IMR-90 (cell line): ENCODE measurements around the gene HLA-DOB. TPM values are rescaled to one million over a fixed set of nuclear protein-coding genes. Genes with fewer than 3 reads are reported as not detected.

Experiments
- ATAC-seq: fragments of 200-7000 bp; cut with Tn5 transposase; 2 replicates; pipeline ENCODE4 v1.9.1; 2020; ENCODE audit warnings: low read depth, mild to moderate bottlenecking, moderate library complexity
- BruUV-seq: library from RNA; stranded (reverse); fragments of 400-500 nt; replicated peaks from 2 replicates; lab custom pipeline; 2021; lab: Mats Ljungman, UMichigan
- CTCF ChIA-PET: fragments of 300-600 bp; formaldehyde crosslinking; extraction: SDS; loops from one replicate; lab custom pipeline; 2021; ENCODE audit warnings: antibody characterized with exemption; lab: Yijun Ruan, JAX
- POLR2A ChIA-PET: fragments of 300-600 bp; sonication (Branson Sonifier 250); formaldehyde crosslinking; loops from one replicate; lab custom pipeline; 2022; ENCODE audit warnings: antibody characterized with exemption; ENCODE audit not compliant: unreplicated experiment; lab: Charles Lee
- DNase-seq: peaks from one replicate; pipeline ENCODE4 v3.0.0; 2013
- H2AFZ ChIP-seq: replicated peaks from 2 replicates; pipeline ENCODE3; 2013; ENCODE audit warnings: low read length, mild to moderate bottlenecking; ENCODE audit not compliant: poor library complexity
- H2AK5ac ChIP-seq: 2 replicates; pipeline ENCODE4 v1.6.1; 2013; ENCODE audit warnings: low read depth, low read length, inconsistent platforms
- H2AK9ac ChIP-seq: replicated peaks from 2 replicates; pipeline ENCODE3; 2013; ENCODE audit warnings: mild to moderate bottlenecking, low read depth, low read length, moderate library complexity; ENCODE audit not compliant: poor library complexity
- H2BK120ac ChIP-seq: 2 replicates; pipeline ENCODE4 v1.6.1; 2013; ENCODE audit warnings: low read depth, low read length, inconsistent platforms
- H2BK15ac ChIP-seq: 3 replicates; pipeline ENCODE4 v1.6.1; 2013; ENCODE audit warnings: low read depth, low read length, inconsistent platforms
- H2BK20ac ChIP-seq: 2 replicates; pipeline ENCODE4 v1.6.1; 2013; ENCODE audit warnings: low read depth, mild to moderate bottlenecking, inconsistent platforms, low read length, moderate library complexity
- H2BK5ac ChIP-seq: 2 replicates; pipeline ENCODE4 v1.6.1; 2013; ENCODE audit warnings: mild to moderate bottlenecking, low read depth, low read length, inconsistent platforms; ENCODE audit not compliant: poor library complexity, severe bottlenecking
- H3K14ac ChIP-seq: replicated peaks from 2 replicates; pipeline ENCODE4 v1.6.1; 2013; ENCODE audit warnings: low read depth, low read length, inconsistent platforms
- H3K18ac ChIP-seq: 2 replicates; pipeline ENCODE4 v1.6.1; 2013; ENCODE audit warnings: low read depth, low read length, control low read depth
- H3K23ac ChIP-seq: 2 replicates; pipeline ENCODE4 v1.6.1; 2013; ENCODE audit warnings: low read depth, low read length, inconsistent platforms
- H3K27ac ChIP-seq: 2 replicates; pipeline ENCODE4 v1.5.1; 2013; ENCODE audit warnings: mild to moderate bottlenecking, control low read depth, low read length; ENCODE audit not compliant: insufficient read depth
- H3K27me3 ChIP-seq: 2 replicates; pipeline ENCODE4 v1.6.1; 2013; ENCODE audit warnings: low read length; ENCODE audit not compliant: control insufficient read depth, insufficient read depth
- H3K36me3 ChIP-seq: 2 replicates; pipeline ENCODE4 v1.6.1; 2013; ENCODE audit warnings: low read length, mixed read lengths; ENCODE audit not compliant: control insufficient read depth, insufficient read depth
- H3K4ac ChIP-seq: 2 replicates; pipeline ENCODE4 v1.6.1; 2013; ENCODE audit warnings: low read depth, low read length, inconsistent platforms
- H3K4me1 ChIP-seq: 2 replicates; pipeline ENCODE4 v1.6.1; 2013; ENCODE audit warnings: low read length, mixed read lengths; ENCODE audit not compliant: control insufficient read depth, insufficient read depth
- H3K4me2 ChIP-seq: 2 replicates; pipeline ENCODE4 v1.6.1; 2013; ENCODE audit warnings: low read depth, mild to moderate bottlenecking, control low read depth, low read length, moderate library complexity
- H3K4me3 ChIP-seq: 2 replicates; pipeline ENCODE4 v1.5.1; 2013; ENCODE audit warnings: low read depth, mild to moderate bottlenecking, control low read depth, low read length, moderate library complexity; ENCODE audit not compliant: insufficient read depth
- H3K56ac ChIP-seq: 2 replicates; pipeline ENCODE4 v1.6.1; 2013; ENCODE audit warnings: low read length, inconsistent platforms; ENCODE audit not compliant: insufficient read depth; ENCODE audit errors: extremely low read depth
- H3K79me1 ChIP-seq, 2 experiments: 2 replicates each; pipeline ENCODE4 v1.6.1; 2013; ENCODE audit warnings: low read length in 2 of 2, inconsistent platforms in 1 of 2, low read depth in 1 of 2
- H3K9ac ChIP-seq: 2 replicates; pipeline ENCODE4 v1.6.1; 2013; ENCODE audit warnings: low read depth, low read length, control low read depth
- H3K9me1 ChIP-seq: 2 replicates; pipeline ENCODE4 v1.6.1; 2013; ENCODE audit warnings: low read length, inconsistent platforms; ENCODE audit not compliant: insufficient read depth
- H3K9me3 ChIP-seq: 2 replicates; pipeline ENCODE4 v1.6.1; 2013; ENCODE audit warnings: low read length; ENCODE audit not compliant: control insufficient read depth, insufficient read depth
- H4K20me1 ChIP-seq: 2 replicates; pipeline ENCODE4 v1.6.1; 2013; ENCODE audit warnings: low read length, inconsistent platforms; ENCODE audit not compliant: insufficient read depth
- H4K5ac ChIP-seq: 2 replicates; pipeline ENCODE4 v1.6.1; 2013; ENCODE audit warnings: mild to moderate bottlenecking, low read depth, low read length, control low read depth
- H4K8ac ChIP-seq, 2 experiments: 2 replicates each; pipeline ENCODE4 v1.6.1; 2013; ENCODE audit warnings: low read depth in 2 of 2, low read length in 2 of 2, control low read depth in 1 of 2, inconsistent platforms in 1 of 2
- H4K91ac ChIP-seq: 2 replicates; pipeline ENCODE4 v1.6.1; 2013; ENCODE audit warnings: low read depth, low read length, inconsistent platforms; ENCODE audit not compliant: insufficient read depth
- FOS ChIP-seq: fragments of 150-350 bp; IDR thresholded peaks from 2 replicates; pipeline ENCODE4 v1.6.1; 2016; ENCODE audit warnings: low read depth, low read length
- MXI1 ChIP-seq: IDR thresholded peaks from 2 replicates; pipeline ENCODE4 v1.6.1; 2012; ENCODE audit warnings: low read depth, mild to moderate bottlenecking, low read length, moderate library complexity, borderline replicate concordance
- POLR2A ChIP-seq: IDR thresholded peaks from 2 replicates; pipeline ENCODE4 v1.6.1; 2012; ENCODE audit warnings: mild to moderate bottlenecking, low read depth, low read length
- RAD21 ChIP-seq: IDR thresholded peaks from 2 replicates; pipeline ENCODE4 v1.6.1; 2012; ENCODE audit warnings: low read length, improper control_type of control experiment
- USF2 ChIP-seq: fragments of 150-350 bp; IDR thresholded peaks from 2 replicates; pipeline ENCODE4 v1.6.1; 2017; ENCODE audit warnings: mild to moderate bottlenecking, antibody characterized with exemption, low read length, low read depth
- WGBS, 2 experiments: methylation state at CpG; one replicate each; pipeline versions ENCODE4 v1.1.5 to v1.1.7; 2013; ENCODE audit warnings: missing lambda C conversion rate in 2 of 2; ENCODE audit not compliant: insufficient read length in 1 of 2; ENCODE audit errors: extremely low coverage in 2 of 2; 5-methylcytosine and 5-hydroxymethylcytosine counted together
- dilution Hi-C: fragments of 300-500 bp; cut with HindIII; formaldehyde crosslinking; loops from one replicate; pipeline ENCODE4 v1.14.3; 2018; ENCODE audit warnings: low sequenced_read_pairs; ENCODE audit not compliant: unreplicated experiment
- in situ Hi-C: fragments of 300-500 bp; cut with MboI; formaldehyde crosslinking; loops from 3 replicates; pipeline ENCODE4 v1.14.3; 2019; ENCODE audit warnings: low sequenced_read_pairs, inconsistent platforms, mixed read lengths
- intact Hi-C: fragments of 100-400 bp; cut with micrococcal nuclease; formaldehyde crosslinking; loops from 2 replicates; pipeline ENCODE4 v1.10.0; 2022
- polyA plus RNA-seq, 3 experiments: library from polyadenylated mRNA; depleted of rRNA; stranded (reverse); fragments of >200 nt; gene quantifications; 2 replicates each; pipeline ENCODE4 v1.2.3, GENCODE V29; 2012; ENCODE audit warnings: low replicate concordance in 1 of 3
- total RNA-seq: library from RNA; depleted of rRNA; stranded (reverse); fragments of >200 nt; gene quantifications from 2 replicates; pipeline ENCODE4 v1.2.3, GENCODE V29; 2012

Gene HLA-DOB
- total and polyA plus RNA-seq, 2 of the 4 experiments (the other 2 are of a cell fraction): 0.36 to 2.3 TPM

- H4K91ac ChIP-seq: no peak overlapping the region
- intact Hi-C loops (loop anchor here (2.0 kb wide), 1 partner anchor 127 kb away; no protein-coding TSS in a partner anchor), in situ Hi-C loops (no loop called here), dilution Hi-C loops (no loop called here)
- 0 out of 2 replicates have a peak, but pooled peaks cover 2% of the 10 kb centered on the region for H3K4me1 ChIP-seq
- no peaks in the 10 kb centered on the region for H3K27me3 ChIP-seq
- H3K79me1 ChIP-seq: peaks cover 0 to 33% of the 10 kb centered on the region in 2 experiments; a peak in 2 of 4 replicates
- H3K56ac ChIP-seq: no peak overlapping the region
- BruUV-seq: no TSS peak
- H3K4ac ChIP-seq: no peak overlapping the region
- CTCF ChIA-PET: interaction anchor here (0.9 to 2.5 kb wide), 2 partner anchors 8 to 22 kb away, joined by 3 to 8 read pairs; partner anchors contain the start of genes PSMB9 and TAP1
- DNase-seq (no peak), ATAC-seq (no peak)
- no peak overlapping the region for H3K4me3 ChIP-seq
- no peak overlapping the region for H2BK15ac ChIP-seq
- no peak overlapping the region for H3K9ac ChIP-seq
- TF ChIP-seq RAD21 (no peak), POLR2A (no peak), USF2 (no peak), FOS (no peak), MXI1 (no peak)
- H3K9me1 ChIP-seq: peaks cover 16% of the 10 kb centered on the region; the same call in 1 of the 2 replicates
- H3K9me3 ChIP-seq: no peaks in the 10 kb centered on the region
- H2AFZ ChIP-seq: no peak overlapping the region
- H2AK5ac ChIP-seq: no peak overlapping the region
- POLR2A ChIA-PET: no interaction called here
- no peak overlapping the region for H4K5ac ChIP-seq
- no peak overlapping the region for H4K8ac ChIP-seq
- H3K27ac ChIP-seq: no peak overlapping the region
- no peak overlapping the region for H3K18ac ChIP-seq
- H2BK20ac ChIP-seq: no peak overlapping the region
- peaks cover 31% of the 10 kb centered on the region for H3K36me3 ChIP-seq
- whole genome bisulfite sequencing, 2 experiments: 73% methylated on average over 3 of the region's 10 CpGs; no CpG with 5 or more reads in 1 of the 2 experiments
- H3K23ac ChIP-seq: no peak overlapping the region
- H3K14ac ChIP-seq: no peak overlapping the region
- H4K20me1 ChIP-seq: no peaks in the 10 kb centered on the region
- H2AK9ac ChIP-seq: no peak overlapping the region
- H3K4me2 ChIP-seq: no peak overlapping the region
- H2BK120ac ChIP-seq: no peak overlapping the region
- H2BK5ac ChIP-seq: no peak overlapping the region
These were observed 28.6 kb upstream of the HLA-DOB start for GRCh38 chr6:32845384-32845884.
